RWPE2 (cell line): Measurements from ENCODE around the gene SNRNP25.
"Not testable (repeated sequence)": the region's sequence is repeated elsewhere in the genome, so short reads cannot be mapped to it uniquely, and the experiment has no call there.

Experiments used
- ATAC-seq: fragments of 200-7000 bp; cut with Tn5 transposase; 3 replicates; pipeline ENCODE4 v1.9.1; 2021; ENCODE audit warnings: low read depth
- DNase-seq: peaks from one replicate; pipeline ENCODE4 v3.0.0-alpha.2; 2020; ENCODE audit warnings: low spot score
- H3K27ac ChIP-seq: fragments of 450-650 bp; 2 replicates; pipeline ENCODE4 v1.5.1; 2017; ENCODE audit warnings: mild to moderate bottlenecking; ENCODE audit not compliant: poor library complexity, severe bottlenecking
- H3K27me3 ChIP-seq: fragments of 250-450 bp; sonication (Bioruptor Pico); 2 replicates; pipeline ENCODE4 v1.5.1; 2021; ENCODE audit warnings: mild to moderate bottlenecking, moderate library complexity; ENCODE audit not compliant: insufficient read depth, poor library complexity, severe bottlenecking
- H3K36me3 ChIP-seq: fragments of 250-450 bp; sonication (Bioruptor Pico); 2 replicates; pipeline ENCODE4 v1.5.1; 2020; ENCODE audit warnings: low read depth, mild to moderate bottlenecking, moderate library complexity
- H3K4me1 ChIP-seq: fragments of 250-450 bp; sonication (Bioruptor Pico); 2 replicates; pipeline ENCODE4 v1.5.1; 2021; ENCODE audit warnings: mild to moderate bottlenecking, moderate library complexity; ENCODE audit not compliant: insufficient read depth, poor library complexity, severe bottlenecking
- H3K4me3 ChIP-seq: fragments of 250-450 bp; sonication (Bioruptor Pico); 2 replicates; pipeline ENCODE4 v1.5.1; 2021; ENCODE audit warnings: mild to moderate bottlenecking, moderate library complexity; ENCODE audit not compliant: severe bottlenecking
- H3K9me3 ChIP-seq: fragments of 250-450 bp; sonication (Bioruptor Pico); 2 replicates; pipeline ENCODE4 v1.5.1; 2021; ENCODE audit warnings: mild to moderate bottlenecking, moderate library complexity; ENCODE audit not compliant: severe bottlenecking
- CTCF ChIP-seq: fragments of 450-650 bp; IDR thresholded peaks from one replicate; pipeline ENCODE4 v1.5.1; 2017; ENCODE audit warnings: mild to moderate bottlenecking, moderate library complexity; ENCODE audit not compliant: poor library complexity, severe bottlenecking

Gene SNRNP25

GRCh38 chr16:42069-42457 lies 11.6 kb upstream of the SNRNP25 start:
- H3K36me3 ChIP-seq: peaks cover 37% of the 10 kb centered on the region
- H3K27me3 ChIP-seq: no peaks in the 10 kb centered on the region
- H3K4me1 ChIP-seq: no peaks in the 10 kb centered on the region
- no peak overlapping the region for H3K4me3 ChIP-seq
- H3K27ac ChIP-seq: no peak overlapping the region
- H3K9me3 ChIP-seq: no peaks in the 10 kb centered on the region
- TF ChIP-seq CTCF: no peak
- DNase-seq (no peak), ATAC-seq (no peak)

GRCh38 chr16:42691-43090 lies 10.9 kb upstream of the SNRNP25 start:
- H3K27me3 ChIP-seq: no peaks in the 10 kb centered on the region
- H3K36me3 ChIP-seq: peaks cover 41% of the 10 kb centered on the region
- H3K4me3 ChIP-seq: no peak overlapping the region
- H3K4me1 ChIP-seq: no peaks in the 10 kb centered on the region
- no peak for ATAC-seq
- no peaks in the 10 kb centered on the region for H3K9me3 ChIP-seq
- TF ChIP-seq CTCF: no peak
- H3K27ac ChIP-seq: no peak overlapping the region
- no peak for DNase-seq

GRCh38 chr16:43294-43693 lies 10.3 kb upstream of the SNRNP25 start:
- DNase-seq (no peak), ATAC-seq (no peak)
- H3K9me3 ChIP-seq: no peaks in the 10 kb centered on the region
- H3K4me1 ChIP-seq: no peaks in the 10 kb centered on the region
- H3K27ac ChIP-seq: no peak overlapping the region
- TF ChIP-seq CTCF: no peak
- H3K36me3 ChIP-seq: peaks cover 44% of the 10 kb centered on the region
- H3K27me3 ChIP-seq: no peaks in the 10 kb centered on the region
- H3K4me3 ChIP-seq: no peak overlapping the region

GRCh38 chr16:44655-45054 lies 9.0 kb upstream of the SNRNP25 start:
- no peak overlapping the region for H3K4me3 ChIP-seq
- DNase-seq (no peak), ATAC-seq (no peak)
- H3K4me1 ChIP-seq: no peaks in the 10 kb centered on the region
- no peaks in the 10 kb centered on the region for H3K9me3 ChIP-seq
- H3K27ac ChIP-seq: no peak overlapping the region
- H3K27me3 ChIP-seq: no peaks in the 10 kb centered on the region
- peaks cover 45% of the 10 kb centered on the region for H3K36me3 ChIP-seq
- TF ChIP-seq CTCF: no peak

GRCh38 chr16:45454-45853 lies 8.2 kb upstream of the SNRNP25 start:
- DNase-seq: no peak
- Histone ChIP-seq H3K4me3 (no peak overlapping the region), H3K36me3 (peaks cover 45% of the 10 kb centered on the region), H3K27ac (no peak overlapping the region), H3K9me3 (no peaks in the 10 kb centered on the region), H3K27me3 (no peaks in the 10 kb centered on the region), H3K4me1 (no peaks in the 10 kb centered on the region)
- no peak for TF ChIP-seq CTCF
- ATAC-seq: no peak

- H3K27me3 ChIP-seq, ATAC-seq, H3K4me1 ChIP-seq, DNase-seq, H3K27ac ChIP-seq, H3K4me3 ChIP-seq, H3K9me3 ChIP-seq: not testable (repeated sequence)
- peaks cover 56% of the 10 kb centered on the region for H3K36me3 ChIP-seq
Observed at GRCh38 chr16:46510-46909, 7.1 kb upstream of the SNRNP25 start.
